COLO829 (cell line): Measurements from ENCODE around the gene TIAM2.

Source experiments
- DNase-seq: peaks from one replicate; pipeline ENCODE4 v3.0.0; 2012; ENCODE audit warnings: low spot score

TIAM2 gene

DNA sequence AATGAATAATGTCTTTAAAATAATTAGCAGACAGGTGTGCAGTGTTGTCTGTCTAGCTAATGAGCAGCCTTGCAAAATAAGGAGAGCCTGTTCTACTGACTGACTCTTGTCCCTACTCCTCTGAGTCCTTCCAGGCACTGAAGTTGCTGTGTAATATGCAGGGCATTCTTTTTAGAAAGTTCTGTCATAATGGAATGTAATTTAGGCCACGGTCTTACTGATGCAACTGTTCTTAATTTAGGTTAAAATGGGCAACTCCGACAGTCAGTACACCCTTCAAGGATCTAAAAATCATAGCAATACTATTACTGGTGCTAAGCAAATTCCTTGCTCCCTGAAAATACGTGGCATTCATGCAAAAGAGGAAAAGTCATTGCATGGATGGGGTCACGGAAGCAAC, 133.9 kb downstream of the TIAM2 start:
- no peak for DNase-seq

DNA sequence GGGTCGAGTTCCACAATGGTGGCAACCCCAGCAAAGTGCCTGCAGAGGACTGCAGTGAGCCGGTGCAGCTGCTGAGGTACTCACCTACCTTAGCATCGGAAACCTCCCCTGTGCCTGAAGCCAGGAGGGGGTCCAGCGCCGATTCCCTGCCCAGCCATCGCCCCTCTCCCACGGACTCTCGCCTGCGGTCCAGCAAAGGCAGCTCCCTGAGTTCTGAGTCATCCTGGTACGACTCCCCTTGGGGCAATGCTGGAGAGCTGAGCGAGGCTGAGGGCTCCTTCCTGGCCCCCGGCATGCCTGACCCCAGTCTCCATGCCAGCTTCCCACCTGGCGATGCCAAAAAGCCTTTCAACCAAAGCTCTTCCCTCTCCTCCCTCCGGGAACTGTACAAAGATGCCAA, 134.6 kb downstream of the TIAM2 start:
- DNase-seq: no peak

DNA sequence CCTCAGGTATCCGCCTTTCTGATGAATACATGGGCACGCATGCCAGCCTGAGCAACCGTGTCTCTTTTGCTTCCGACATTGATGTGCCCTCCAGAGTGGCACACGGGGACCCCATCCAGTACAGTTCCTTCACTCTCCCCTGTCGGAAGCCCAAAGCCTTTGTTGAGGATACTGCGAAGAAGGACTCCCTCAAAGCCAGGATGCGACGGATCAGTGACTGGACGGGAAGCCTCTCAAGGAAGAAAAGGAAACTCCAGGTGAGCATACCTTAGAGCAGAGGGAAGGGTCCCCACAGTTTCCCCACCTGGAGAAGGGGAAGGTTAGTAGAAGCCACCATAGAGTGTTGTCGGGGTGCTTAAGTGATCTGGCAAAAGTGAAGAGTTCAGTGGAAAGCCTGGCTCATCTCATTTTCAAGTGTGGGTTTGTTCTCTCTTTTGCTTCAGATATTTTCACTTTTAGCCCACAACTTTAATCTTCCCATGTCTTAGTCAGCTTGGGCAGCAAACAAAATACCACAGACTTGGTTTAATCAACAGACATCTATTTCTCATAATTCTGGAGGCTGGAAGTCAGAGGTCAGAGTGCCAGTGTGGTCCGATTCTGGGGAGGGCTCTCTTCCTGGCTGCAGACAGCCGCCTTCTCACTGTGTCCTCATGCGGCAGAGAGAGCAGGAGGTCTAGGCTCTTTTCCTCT, 135.2 kb downstream of the TIAM2 start:
- no peak for DNase-seq

DNA sequence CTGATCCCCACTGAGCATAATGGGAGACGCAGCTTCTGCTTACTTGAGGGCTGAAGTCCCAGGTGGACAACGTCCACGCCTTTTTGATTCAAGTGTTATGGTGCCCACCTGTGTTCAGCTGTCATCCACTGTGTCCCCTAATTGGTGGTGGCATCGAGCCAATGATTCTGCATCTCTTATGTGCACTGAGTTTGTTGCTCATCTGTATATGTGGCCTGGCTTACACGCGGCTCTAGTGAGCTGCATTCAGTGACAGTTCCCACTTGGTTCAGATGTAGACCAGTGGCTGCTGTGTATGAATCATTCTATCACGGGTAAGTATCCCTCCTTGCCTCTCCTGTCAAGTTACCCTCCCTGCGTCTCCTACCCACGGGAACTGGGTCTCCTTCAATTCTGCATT, 137.5 kb downstream of the TIAM2 start:
- no peak for DNase-seq

DNA sequence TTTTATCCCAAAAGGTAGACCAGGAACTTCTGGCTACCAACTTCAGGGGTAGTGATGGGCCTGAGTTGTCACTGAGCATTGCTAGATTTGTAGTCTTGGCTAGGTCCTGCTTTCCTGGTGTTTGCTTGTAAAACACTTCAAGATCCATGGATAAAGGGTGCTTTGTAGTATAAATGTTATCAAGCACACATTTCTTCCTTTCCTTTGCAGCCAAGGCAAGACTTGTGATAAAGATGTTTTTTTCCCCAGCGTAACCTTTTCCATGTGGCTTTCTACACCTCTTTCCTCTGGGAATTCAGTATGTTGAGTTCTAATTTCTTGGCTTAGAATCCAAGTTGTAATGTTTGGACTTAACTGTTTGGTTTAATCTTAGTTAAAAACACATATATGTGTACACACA, 145.9 kb downstream of the TIAM2 start:
- peak; percentile 24 for DNase-seq

DNA sequence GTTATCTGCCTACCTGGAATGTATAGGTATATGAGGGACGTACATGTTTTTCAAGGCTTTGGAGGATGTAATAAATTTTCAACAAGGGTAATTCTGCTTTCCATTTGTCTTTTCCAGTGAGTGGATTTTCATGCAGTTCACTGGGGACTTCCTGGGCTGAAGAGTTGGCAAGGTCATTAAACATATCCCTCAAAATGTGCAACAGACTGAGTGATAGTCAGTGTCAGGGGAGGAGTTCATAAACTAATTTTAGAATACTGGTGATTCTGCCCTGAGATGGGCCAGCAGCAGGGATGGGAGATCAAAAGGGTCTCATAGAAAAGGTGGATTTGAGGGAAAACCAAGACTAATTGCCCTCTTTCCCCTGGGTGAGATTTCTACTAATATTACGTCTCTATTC, 146.4 kb downstream of the TIAM2 start:
- no peak for DNase-seq

DNA sequence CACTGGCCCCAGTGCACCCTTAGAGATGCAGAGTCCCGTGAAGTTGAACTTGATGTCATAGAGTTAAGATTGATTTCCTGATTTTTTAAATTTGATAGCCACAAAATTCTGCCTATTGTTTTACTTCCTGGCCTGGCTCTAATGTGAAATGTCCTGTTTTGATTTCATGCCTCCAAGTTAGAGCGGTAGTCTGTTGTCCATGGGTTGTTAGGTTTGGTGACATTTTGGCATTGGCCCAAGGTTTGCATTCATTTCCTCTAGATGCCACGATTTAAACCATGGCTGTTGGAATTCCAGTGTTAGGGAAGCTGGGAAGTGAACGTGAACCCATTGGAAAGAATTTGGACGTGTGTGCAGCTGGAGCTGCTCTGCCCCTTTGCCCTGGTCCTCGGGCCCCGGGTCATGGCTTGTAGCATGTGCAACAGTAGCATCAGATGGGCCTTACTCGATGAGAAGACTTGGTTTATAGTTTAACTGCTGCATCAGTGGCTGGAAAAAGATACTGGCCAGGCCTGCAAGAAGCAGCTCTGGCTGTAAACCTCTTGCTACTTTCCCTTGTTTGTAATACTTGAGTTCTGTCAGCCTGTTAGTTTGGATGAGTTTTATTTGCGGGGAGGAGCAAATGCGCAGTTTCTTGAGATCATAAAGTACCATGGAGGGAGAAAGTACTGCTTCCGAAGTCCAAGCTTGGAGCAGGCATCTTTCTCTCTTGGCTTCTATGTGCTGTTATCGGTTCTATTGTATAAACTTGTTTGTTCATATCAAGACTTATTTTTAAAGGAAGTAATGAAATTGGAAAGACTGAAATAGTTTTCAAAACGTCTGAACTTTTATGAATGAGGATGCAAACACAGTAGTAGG, 147.3 kb downstream of the TIAM2 start:
- DNase-seq: no peak

DNA sequence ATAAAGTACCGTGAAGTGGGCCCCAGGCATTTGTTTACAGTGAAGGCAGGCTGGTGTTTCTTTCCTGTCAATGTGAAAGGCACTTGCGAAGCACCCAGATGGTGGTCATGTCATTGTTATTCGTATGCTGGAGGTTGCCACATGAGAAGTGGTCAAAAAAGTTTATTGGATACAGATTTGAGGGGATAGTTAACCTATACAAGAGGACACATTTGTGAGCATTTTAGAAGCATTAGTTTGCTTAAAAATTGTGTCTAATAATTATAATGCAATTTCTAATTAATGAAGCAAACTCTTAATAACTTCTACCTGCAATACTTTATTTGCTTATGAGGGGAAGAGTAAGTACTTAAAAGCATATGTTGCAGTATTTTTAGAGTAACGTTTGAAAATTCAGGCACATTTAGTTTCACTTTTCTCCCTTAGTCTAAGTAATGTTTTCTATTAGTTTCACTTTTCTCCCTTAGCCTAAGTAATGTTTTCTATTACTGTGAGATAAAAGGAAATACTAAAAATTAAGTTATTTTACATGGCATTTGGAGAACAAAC, 148.0 kb downstream of the TIAM2 start:
- no peak for DNase-seq

DNA sequence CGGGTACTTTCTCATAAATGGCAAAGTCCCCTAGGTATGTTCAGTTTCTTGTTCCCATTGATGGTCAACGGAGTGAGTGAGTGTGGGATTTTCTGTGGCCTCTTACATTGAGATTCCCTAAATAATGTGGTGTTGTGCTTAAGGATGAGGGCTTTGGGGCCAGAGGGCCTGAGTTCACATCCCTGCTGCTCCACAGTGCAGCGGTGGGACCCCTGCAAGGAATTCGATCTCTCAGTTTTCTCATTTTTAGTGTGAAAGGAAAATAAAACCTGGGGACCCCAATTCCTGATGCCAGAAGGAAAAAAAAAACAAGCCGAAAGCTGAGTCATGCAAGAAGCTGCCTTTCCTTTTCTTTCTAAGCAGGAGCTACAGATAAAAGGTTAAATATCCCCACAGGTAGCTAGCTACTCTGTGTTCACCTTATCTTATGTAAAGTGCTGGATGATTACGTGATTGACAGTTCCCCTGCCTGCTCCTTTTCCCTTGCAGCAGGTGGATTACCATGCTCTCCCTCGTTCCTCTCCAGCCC, 148.5 kb downstream of the TIAM2 start:
- no peak for DNase-seq

DNA sequence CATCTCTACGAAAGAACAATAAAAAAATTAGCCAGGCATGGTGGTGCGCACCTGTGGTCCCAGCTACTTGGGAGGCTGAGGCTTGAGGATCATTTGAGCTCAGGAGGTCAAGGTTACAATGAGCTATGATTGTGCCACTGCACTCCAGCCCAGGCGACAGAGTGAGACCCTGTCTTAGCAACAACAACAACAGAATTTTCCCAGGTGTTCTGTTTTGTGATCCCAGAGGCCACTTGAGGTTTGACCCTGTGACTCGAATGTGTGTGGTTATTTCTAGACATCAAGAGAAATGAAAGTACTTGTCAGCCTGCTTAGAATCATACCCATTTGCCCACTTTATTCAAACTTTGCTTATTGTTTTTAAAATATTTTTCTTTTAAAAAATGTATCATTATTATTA, 151.1 kb downstream of the TIAM2 start:
- DNase-seq: no peak

DNA sequence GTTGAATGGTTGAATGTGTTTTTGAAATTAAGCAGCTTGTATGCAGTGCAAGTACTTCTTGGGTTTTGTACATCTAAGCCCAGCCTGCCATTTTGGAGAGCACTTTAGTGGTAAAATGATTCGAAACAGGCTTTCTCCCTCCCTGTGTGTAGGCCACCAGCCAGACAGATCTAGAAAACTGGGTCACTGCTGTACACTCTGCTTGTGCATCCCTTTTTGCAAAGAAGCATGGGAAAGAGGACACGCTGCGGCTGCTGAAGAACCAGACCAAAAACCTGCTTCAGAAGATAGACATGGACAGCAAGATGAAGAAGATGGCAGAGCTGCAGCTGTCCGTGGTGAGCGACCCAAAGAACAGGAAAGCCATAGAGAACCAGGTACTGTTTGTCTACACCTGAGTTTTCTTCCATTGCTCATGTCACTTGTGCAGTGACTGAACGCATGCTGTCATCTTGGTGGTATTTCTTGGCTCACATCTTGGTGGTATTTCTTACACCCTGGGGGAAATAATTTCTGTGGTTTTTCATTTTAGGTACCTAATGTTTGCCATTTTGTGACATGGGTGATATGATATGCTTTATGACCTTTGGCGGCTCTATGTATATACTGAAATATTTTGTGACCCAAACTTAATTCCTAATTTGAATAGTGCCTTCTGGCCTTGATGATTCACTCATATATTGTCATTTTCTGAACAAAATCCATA, 153.0 kb downstream of the TIAM2 start:
- no peak for DNase-seq

DNA sequence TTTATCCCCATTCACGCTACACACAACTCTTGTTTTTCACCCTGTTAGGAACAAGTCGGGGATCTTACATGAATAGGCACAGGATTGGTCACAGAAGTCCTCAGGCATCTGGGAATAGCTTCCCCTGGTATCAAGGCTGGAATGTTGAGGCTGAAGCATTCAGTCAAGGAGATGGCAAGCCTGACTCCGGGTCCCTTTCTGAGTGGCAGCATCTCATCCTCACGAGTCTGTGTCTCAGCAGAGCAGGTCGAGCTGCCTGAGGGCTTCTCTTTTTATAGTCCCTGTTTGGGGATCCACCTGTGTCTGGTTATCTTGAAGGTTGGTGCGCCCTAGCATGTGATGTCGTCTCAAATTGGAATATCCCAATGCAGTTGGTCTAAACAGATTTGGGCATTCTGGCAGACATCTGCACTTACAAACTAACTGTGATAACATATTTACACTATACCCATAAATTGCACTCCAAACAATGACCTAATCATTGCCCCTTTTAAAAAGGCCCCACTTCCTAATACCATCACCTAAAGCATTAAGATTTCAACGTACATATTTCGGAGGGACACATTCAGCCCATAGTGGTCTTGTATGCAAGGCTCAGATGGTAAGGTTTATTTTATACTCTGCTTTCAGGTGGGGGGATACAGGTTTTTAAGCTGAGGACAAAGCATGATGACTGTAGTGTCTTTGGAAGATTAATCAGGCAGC, 156.0 kb downstream of the TIAM2 start:
- DNase-seq: no peak

DNA sequence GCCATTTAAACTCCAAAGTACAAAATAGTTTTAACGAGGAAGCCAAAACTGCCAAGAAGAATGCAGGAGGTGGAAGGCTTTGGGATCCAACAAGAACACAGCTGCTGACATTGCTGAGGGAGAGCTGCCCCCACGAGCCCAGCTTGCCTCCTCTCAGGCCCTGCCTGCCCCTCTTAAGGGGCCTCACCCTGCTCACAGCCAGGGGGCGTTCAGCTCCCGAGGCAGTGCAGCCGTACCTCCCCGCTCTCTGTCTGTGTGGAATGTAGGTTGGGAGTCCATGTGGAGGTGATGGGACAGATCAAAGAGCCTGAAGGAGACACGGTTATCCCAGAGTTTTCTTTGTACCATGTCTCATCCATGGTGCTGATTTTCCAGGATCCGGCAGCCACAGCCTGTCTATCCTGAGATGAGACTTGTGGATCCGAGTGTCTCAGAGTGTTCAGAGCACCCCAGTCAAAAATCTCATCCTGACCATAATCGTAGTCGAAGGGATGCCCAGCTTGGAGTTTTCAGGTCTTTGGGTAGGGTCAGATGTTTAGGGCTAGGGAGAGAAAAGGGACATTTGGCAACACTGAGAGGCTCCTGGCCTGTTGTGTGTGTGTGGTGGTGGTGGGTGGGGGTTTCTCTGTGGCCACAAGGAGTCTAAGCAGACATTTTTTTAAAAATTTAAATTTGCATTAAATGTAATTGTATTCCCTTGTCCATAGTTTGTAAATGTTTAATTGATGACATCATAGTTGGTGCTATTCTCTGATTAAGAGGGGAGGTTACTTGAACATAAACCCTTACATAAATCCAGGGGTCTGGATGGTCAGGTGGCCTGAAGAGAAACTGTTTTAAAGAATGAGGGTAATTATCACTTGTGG, 157.3 kb downstream of the TIAM2 start:
- no peak for DNase-seq

DNA sequence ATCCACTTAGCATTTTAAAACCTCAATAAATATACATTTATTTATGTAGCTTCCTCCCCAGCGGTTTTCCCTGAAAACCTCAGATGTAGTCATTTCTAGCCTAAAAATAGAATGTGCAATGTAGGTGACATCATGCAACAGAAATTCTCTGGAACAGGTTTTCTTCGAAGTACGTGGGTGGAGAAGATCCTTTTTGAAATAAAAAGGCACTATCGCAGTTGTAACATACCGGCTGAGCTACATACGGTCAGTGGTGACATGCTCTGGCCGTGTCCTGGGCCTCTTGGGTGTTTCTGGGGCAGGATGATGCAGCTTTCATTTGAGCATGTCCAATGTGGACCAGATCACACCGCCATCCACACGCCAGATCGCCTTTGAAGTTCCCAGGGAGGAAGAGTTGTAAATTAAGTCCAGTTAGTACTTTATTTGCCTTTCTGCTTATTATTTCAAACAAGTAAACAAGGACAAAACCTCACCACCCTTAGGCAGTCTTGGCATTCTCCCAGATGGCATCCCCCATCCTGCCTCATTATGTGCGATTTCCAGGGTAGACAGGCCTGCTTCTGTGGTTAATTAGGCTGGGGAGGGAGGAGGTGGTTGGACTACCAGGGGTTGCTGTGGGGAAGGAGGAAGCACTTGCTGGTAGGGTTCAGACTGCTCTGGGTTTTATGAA, 159.2 kb downstream of the TIAM2 start:
- DNase-seq: peak; percentile 24

DNA sequence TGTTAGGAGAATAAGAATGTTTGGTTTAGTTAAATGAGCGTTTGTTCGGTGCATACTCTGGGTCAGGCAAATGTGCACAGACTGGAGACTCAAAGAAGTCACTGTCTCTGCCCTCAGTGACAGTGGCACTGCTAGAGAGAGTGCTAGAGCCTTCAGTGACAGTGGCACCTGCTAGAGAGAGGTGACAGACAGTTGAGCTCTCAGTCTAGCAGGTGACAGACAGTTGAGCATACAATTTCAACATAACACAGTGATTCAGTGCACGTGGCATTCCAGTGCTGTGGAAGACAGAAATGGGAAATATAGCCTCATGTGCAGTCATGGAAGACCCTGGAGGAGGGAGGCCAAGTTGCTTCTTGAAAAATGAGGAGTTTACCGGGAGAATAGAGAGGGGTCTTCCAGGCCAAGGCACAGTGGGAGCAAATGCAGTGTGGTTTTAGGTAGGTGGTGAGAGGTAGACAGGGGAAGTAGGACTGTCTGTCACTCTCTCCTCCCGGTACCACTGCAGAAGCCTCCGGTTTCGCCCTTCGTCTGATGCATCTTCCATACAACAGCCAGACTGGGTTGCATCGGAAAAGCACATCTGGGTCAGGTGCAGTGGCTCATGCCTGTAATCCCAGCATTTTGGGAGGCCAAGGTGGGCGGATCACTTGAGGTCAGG, 160.8 kb downstream of the TIAM2 start:
- DNase-seq: no peak

DNA sequence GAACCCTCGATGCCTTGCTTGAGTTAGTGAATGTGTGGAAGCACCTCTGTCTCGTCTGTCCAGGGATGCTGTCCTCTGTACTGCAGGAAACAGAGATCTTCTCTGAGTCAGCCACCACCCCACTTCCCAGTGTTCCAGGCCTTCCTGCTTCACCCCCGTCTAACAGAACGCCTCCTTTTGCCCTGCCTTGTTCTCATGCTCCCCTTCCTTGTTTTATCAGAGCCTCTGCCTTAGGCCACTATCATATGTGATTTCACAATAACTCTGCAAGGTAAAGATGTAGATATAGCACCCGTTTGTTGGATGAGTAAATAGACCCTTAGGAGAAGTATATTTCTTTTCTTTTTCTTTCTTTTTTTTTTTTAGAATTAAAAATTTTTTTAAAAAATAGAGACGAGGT, 162.0 kb downstream of the TIAM2 start:
- no peak for DNase-seq

DNA sequence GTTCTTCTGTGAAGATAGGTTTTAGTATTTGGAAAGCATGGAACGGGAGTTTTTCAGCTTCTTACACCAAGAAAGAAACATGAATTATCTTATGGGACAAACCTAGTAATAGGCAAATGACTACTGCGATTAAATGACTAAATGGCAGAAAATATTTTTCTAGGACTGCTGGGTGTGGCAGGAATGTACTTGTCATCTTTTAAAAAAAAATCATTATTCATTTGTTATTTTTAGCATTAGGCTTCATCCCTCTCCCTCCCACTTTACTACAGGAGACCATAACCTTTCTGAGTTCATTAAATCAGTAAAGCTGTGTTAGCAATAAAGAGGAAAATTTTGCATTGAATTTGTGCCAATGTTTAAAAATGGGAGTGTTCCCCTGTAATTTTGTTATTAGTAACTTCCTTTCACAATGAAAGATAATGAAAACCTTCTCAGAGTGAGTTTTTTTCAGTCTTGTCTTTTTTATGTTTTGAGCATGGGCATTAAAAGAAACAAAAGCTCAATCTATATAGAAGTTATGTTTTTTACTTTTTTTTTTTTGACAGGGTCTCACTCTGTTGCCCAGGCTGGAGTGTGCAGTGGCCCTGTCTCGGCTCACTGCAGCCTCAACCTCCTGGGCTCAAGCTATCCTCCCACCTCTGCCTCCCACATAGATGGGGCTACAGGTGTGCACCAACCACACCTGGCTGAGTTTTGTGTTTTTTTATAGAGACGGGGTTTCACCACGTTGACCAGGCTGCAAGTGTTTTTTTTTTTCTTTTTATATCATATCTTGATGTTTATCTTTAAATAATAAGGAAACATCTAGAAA, 163.1 kb downstream of the TIAM2 start:
- no peak for DNase-seq

DNA sequence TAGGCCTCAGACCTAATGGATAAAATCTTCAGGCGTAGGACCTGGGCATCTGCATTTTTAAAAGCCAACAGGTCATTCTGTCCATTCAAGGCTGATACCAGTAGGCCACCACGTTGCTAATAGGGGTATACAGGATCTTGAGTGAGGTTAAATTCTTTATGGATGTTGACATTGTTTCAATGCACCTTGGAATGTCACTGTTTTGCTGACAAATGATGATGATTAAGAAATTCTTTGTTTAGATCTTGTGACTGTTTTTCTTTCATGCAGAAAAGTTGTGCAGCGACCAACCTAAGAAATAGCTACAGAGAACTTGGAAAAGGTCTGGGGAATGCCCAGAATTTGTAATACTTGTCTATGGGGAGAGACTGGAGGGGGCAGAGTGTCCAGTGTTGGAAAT, 167.6 kb downstream of the TIAM2 start:
- DNase-seq: no peak

DNA sequence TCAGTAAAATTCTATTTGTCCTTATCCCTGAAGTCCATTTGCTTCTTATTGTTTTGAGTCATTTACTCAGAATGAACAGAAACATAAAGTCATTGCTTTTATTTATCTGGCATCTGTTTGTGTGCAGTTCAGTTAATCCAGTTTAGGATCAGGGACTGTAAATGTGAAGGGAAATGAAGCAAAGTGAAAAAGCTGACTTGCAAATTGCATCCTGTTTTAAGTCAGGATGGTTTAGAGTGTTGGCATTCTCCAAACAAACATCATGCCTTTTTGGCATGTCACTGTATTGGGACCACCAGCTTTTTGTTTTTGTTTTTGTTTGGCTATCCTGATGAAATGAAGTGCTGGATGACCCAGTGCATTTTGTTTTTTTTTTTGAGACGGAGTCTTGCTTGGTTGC, 168.5 kb downstream of the TIAM2 start:
- no peak for DNase-seq
